OCI-LY7 (cell line): ENCODE data around the gene SLC19A3.

Experiments
- EZH2phosphoT487 ChIP-seq: fragments of 200-600 bp; sonication (generic); IDR thresholded peaks from 2 replicates; pipeline ENCODE4 v1.6.1; 2018; ENCODE audit warnings: low read depth, borderline replicate concordance, mild to moderate bottlenecking, mixed run types, antibody characterized with exemption, low read length, moderate library complexity, mixed read lengths
- TF ChIP-seq, protein P1 (sequence below): fragments of 200-600 bp; sonication (generic); conservative IDR thresholded peaks from 2 replicates; pipeline ENCODE4 v1.5.1; 2014; ENCODE audit warnings: mild to moderate bottlenecking, antibody characterized with exemption, low read length, moderate library complexity, mixed read lengths

DNA sequence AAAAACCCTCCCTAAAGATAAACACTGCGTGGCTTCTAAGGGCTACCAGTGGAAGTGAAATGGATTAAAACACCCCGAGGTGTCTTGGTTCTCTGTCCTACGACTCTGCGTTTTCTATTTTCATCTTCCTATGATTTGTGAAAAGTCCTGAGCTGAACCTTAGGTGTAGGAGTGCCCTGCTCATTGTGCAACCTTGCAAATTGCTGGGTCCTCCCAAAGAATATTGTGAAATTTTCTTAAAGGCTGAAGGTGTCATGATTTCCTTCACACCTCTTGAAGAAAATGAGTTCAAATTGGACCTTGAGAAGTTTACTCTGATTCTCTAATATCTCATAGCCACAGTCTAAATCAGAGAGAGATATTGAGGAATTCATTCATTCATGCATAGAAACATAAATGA is 1.8 kb upstream of the SLC19A3 start:
- TF ChIP-seq, protein P1, sequence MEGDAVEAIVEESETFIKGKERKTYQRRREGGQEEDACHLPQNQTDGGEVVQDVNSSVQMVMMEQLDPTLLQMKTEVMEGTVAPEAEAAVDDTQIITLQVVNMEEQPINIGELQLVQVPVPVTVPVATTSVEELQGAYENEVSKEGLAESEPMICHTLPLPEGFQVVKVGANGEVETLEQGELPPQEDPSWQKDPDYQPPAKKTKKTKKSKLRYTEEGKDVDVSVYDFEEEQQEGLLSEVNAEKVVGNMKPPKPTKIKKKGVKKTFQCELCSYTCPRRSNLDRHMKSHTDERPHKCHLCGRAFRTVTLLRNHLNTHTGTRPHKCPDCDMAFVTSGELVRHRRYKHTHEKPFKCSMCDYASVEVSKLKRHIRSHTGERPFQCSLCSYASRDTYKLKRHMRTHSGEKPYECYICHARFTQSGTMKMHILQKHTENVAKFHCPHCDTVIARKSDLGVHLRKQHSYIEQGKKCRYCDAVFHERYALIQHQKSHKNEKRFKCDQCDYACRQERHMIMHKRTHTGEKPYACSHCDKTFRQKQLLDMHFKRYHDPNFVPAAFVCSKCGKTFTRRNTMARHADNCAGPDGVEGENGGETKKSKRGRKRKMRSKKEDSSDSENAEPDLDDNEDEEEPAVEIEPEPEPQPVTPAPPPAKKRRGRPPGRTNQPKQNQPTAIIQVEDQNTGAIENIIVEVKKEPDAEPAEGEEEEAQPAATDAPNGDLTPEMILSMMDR = no peak
- no peak for TF ChIP-seq EZH2phosphoT487
